Measurements from ENCODE around the gene SEPTIN10. TPM values are rescaled to one million over a fixed set of nuclear protein-coding genes. Genes with fewer than 3 reads are reported as not detected.

The SEPTIN10 gene
- total and polyA plus RNA-seq, 2 donors (not counting 1 experiment from before 2014, with no cell fraction given), result 0.28 TPM; not detected in 1

GRCh38 chr2:109499566-109499965, 114.2 kb downstream of the SEPTIN10 start:
- no peak overlapping the region for H2AFZ ChIP-seq (ENCODE audit: insufficient read depth, low read depth, low read length, poor library complexity, severe bottlenecking)

GRCh38 chr2:109498906-109499305, 114.9 kb downstream of the SEPTIN10 start:
- no peak for ATAC-seq (ENCODE audit: low read depth)
- TF ChIP-seq EZH2 (IDR thresholded peaks at IDR 0.05; ENCODE audit: borderline replicate concordance, insufficient read depth, low read depth, low read length, poor library complexity, severe bottlenecking) (no peak), CTCF (IDR thresholded peaks at IDR 0.05) (no peak)
- intact Hi-C loops (cut with micrococcal nuclease), result no loop called here
- Histone ChIP-seq H3K79me2 (ENCODE audit: control insufficient read depth, insufficient read depth, low read length) (no peaks in the 10 kb centered on the region), H3K4me3 (ENCODE audit: control extremely low read depth in 1 of 5, extremely low read depth in 1 of 5, insufficient read depth in 1 of 5, low read depth in 2 of 5, low read length in 4 of 5) (no peak overlapping the region), H3K9ac (ENCODE audit: low read length) (no peak overlapping the region), H2AFZ (ENCODE audit: insufficient read depth, low read depth, low read length, poor library complexity, severe bottlenecking) (no peak overlapping the region), H3K27me3 (replicated peaks in 1 of 4; ENCODE audit: control extremely low read depth in 1 of 4, control insufficient read depth in 3 of 4, insufficient read depth in 4 of 4, low read length in 3 of 4) (no peaks in the 10 kb centered on the region), H3K4me1 (ENCODE audit: control insufficient read depth in 2 of 2, insufficient read depth in 2 of 2, low read length in 2 of 2) (no peaks in the 10 kb centered on the region), H3K36me3 (replicated peaks in 1 of 2; ENCODE audit: control extremely low read depth in 1 of 2, control insufficient read depth in 1 of 2, extremely low read depth in 1 of 2, insufficient read depth in 2 of 2, low read length in 1 of 2) (no peaks in the 10 kb centered on the region), H3K9me3 (ENCODE audit: control extremely low read depth in 1 of 3, control insufficient read depth in 2 of 3, insufficient read depth in 1 of 3, low read length in 2 of 3) (no peaks in the 10 kb centered on the region), H3K27ac (ENCODE audit: low read length in 2 of 2) (no peak overlapping the region), H4K20me1 (ENCODE audit: control insufficient read depth, insufficient read depth, low read length, poor library complexity, severe bottlenecking) (no peaks in the 10 kb centered on the region), H3K4me2 (replicated peaks; ENCODE audit: low read depth, low read length, poor library complexity, severe bottlenecking) (no peak overlapping the region)
- POLR2A ChIA-PET, result no interaction called here
- 83% methylated on average over 12 of the region's 15 CpGs for WGBS (ENCODE audit: insufficient coverage)
- H3K9me3 Mint-ChIP-seq (ENCODE audit: insufficient read depth), result no peaks in the 10 kb centered on the region
- CTCF ChIA-PET, result interaction anchor here (0.8 to 2.3 kb wide), 2 partner anchors 11 to 16 kb away, joined by 3 to 10 read pairs; no protein-coding TSS in a partner anchor
- DNase-seq, result no peak
- H3K27me3 Mint-ChIP-seq, result no peaks in the 10 kb centered on the region
- no peak overlapping the region for H3K4me3 Mint-ChIP-seq
- H3K27ac Mint-ChIP-seq, result no peak overlapping the region
- no peaks in the 10 kb centered on the region for H3K4me1 Mint-ChIP-seq

More at GRCh38 chr2:109499566-109499965, 114.2 kb downstream of the SEPTIN10 start:
- Histone ChIP-seq H3K36me3 (replicated peaks in 1 of 2; ENCODE audit: control extremely low read depth in 1 of 2, control insufficient read depth in 1 of 2, extremely low read depth in 1 of 2, insufficient read depth in 2 of 2, low read length in 1 of 2) (no peaks in the 10 kb centered on the region), H3K9ac (ENCODE audit: low read length) (no peak overlapping the region), H3K4me3 (ENCODE audit: control extremely low read depth in 1 of 5, extremely low read depth in 1 of 5, insufficient read depth in 1 of 5, low read depth in 2 of 5, low read length in 4 of 5) (no peak overlapping the region), H3K4me2 (replicated peaks; ENCODE audit: low read depth, low read length, poor library complexity, severe bottlenecking) (no peak overlapping the region), H3K9me3 (ENCODE audit: control extremely low read depth in 1 of 3, control insufficient read depth in 2 of 3, insufficient read depth in 1 of 3, low read length in 2 of 3) (no peaks in the 10 kb centered on the region), H3K79me2 (ENCODE audit: control insufficient read depth, insufficient read depth, low read length) (no peaks in the 10 kb centered on the region), H3K27ac (ENCODE audit: low read length in 2 of 2) (no peak overlapping the region), H3K27me3 (replicated peaks in 1 of 4; ENCODE audit: control extremely low read depth in 1 of 4, control insufficient read depth in 3 of 4, insufficient read depth in 4 of 4, low read length in 3 of 4) (no peaks in the 10 kb centered on the region), H4K20me1 (ENCODE audit: control insufficient read depth, insufficient read depth, low read length, poor library complexity, severe bottlenecking) (no peaks in the 10 kb centered on the region), H3K4me1 (ENCODE audit: control insufficient read depth in 2 of 2, insufficient read depth in 2 of 2, low read length in 2 of 2) (no peaks in the 10 kb centered on the region)
- ATAC-seq (ENCODE audit: low read depth) (no peak), DNase-seq (no peak)
- Mint-ChIP-seq H3K27me3 (no peaks in the 10 kb centered on the region), H3K4me3 (no peak overlapping the region), H3K27ac (no peak overlapping the region), H3K9me3 (ENCODE audit: insufficient read depth) (no peaks in the 10 kb centered on the region), H3K4me1 (no peaks in the 10 kb centered on the region)
- intact Hi-C loops (cut with micrococcal nuclease), result no loop called here
- POLR2A ChIA-PET, result no interaction called here
- TF ChIP-seq CTCF (IDR thresholded peaks at IDR 0.05), result no peak
- TF ChIP-seq EZH2 (IDR thresholded peaks at IDR 0.05; ENCODE audit: borderline replicate concordance, insufficient read depth, low read depth, low read length, poor library complexity, severe bottlenecking), result no peak
- 14% methylated on average over 5 of the region's 5 CpGs for WGBS (ENCODE audit: insufficient coverage)
- CTCF ChIA-PET, result interaction anchor here (2.3 kb wide), 1 partner anchor 11 kb away, joined by 10 read pairs; no protein-coding TSS in a partner anchor
